Endothelial cell (in vitro differentiated cells): ENCODE results near the gene APBB2. TPM values are rescaled to one million over a fixed set of nuclear protein-coding genes. Genes with fewer than 3 reads are reported as not detected.

Source experiments
- DNase-seq: peaks from one replicate; pipeline ENCODE4 v3.0.0; 2021; ENCODE audit warnings: low spot score
- H3K27ac Mint-ChIP-seq: one replicate; pipeline ENCODE4 v1.8.0; 2021; ENCODE audit warnings: mixed read lengths, inconsistent platforms; ENCODE audit not compliant: unreplicated experiment
- H3K27me3 Mint-ChIP-seq: one replicate; pipeline ENCODE4 v1.8.0; 2021; ENCODE audit warnings: mild to moderate bottlenecking, moderate library complexity, mixed read lengths, inconsistent platforms; ENCODE audit not compliant: unreplicated experiment
- H3K36me3 Mint-ChIP-seq: one replicate; pipeline ENCODE4 v1.8.0; 2021; ENCODE audit warnings: mild to moderate bottlenecking, low read depth, mixed read lengths, inconsistent platforms; ENCODE audit not compliant: unreplicated experiment
- H3K4me1 Mint-ChIP-seq: one replicate; pipeline ENCODE4 v1.8.0; 2021; ENCODE audit warnings: mild to moderate bottlenecking, mixed read lengths, inconsistent platforms; ENCODE audit not compliant: unreplicated experiment
- H3K4me3 Mint-ChIP-seq: one replicate; pipeline ENCODE4 v1.8.0; 2021; ENCODE audit warnings: mild to moderate bottlenecking, mixed read lengths, inconsistent platforms; ENCODE audit not compliant: unreplicated experiment
- H3K9me3 Mint-ChIP-seq: one replicate; pipeline ENCODE4 v1.8.0; 2021; ENCODE audit warnings: mixed read lengths, inconsistent platforms; ENCODE audit not compliant: unreplicated experiment
- total RNA-seq: library from RNA; stranded (reverse); fragmentation: NEBNext Ultra II Directional; extraction: Animal tissue kit (Norgen Biotek cat#: 25700); gene quantifications from one replicate; pipeline ENCODE4 v1.2.1, GENCODE V29; 2021; ENCODE audit not compliant: unreplicated experiment
- TF ChIP-seq, protein P1 (sequence below): fragments of 200-600 bp; sonication (generic); IDR thresholded peaks from one replicate; pipeline ENCODE4 v1.5.0; 2021; ENCODE audit warnings: antibody characterized with exemption; ENCODE audit not compliant: unreplicated experiment

APBB2 gene
- total RNA-seq, 1 donor from 2014 or later: 103 TPM

DNA sequence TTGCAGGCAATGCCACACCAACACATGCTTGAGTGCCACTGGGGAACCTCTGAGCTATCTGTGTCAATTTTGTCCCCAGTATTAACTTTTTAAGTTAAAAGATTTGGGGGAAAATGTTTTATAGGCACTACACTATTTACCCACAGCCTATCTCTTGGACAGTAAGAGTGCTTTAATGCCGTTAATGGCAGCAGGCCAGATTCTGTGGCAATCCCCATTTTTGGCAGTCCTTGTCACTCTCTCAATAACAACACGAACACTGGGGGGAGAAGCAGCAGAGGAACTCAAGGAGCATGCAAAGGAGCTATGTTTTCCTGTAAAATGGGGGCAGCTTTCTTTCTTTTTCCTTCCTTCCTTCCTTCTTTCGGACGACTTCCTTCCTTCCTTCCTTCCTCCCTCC is 296.0 kb downstream of the APBB2 start:
- H3K9me3 Mint-ChIP-seq: no peaks in the 10 kb centered on the region
- H3K36me3 Mint-ChIP-seq: peaks cover 42% of the 10 kb centered on the region
- TF ChIP-seq, protein P1, sequence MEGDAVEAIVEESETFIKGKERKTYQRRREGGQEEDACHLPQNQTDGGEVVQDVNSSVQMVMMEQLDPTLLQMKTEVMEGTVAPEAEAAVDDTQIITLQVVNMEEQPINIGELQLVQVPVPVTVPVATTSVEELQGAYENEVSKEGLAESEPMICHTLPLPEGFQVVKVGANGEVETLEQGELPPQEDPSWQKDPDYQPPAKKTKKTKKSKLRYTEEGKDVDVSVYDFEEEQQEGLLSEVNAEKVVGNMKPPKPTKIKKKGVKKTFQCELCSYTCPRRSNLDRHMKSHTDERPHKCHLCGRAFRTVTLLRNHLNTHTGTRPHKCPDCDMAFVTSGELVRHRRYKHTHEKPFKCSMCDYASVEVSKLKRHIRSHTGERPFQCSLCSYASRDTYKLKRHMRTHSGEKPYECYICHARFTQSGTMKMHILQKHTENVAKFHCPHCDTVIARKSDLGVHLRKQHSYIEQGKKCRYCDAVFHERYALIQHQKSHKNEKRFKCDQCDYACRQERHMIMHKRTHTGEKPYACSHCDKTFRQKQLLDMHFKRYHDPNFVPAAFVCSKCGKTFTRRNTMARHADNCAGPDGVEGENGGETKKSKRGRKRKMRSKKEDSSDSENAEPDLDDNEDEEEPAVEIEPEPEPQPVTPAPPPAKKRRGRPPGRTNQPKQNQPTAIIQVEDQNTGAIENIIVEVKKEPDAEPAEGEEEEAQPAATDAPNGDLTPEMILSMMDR: no peak
- H3K4me3 Mint-ChIP-seq: no peak overlapping the region
- H3K27ac Mint-ChIP-seq: no peak overlapping the region
- peaks cover 19% of the 10 kb centered on the region for H3K4me1 Mint-ChIP-seq
- no peak for DNase-seq
- peaks cover 8% of the 10 kb centered on the region for H3K27me3 Mint-ChIP-seq

DNA sequence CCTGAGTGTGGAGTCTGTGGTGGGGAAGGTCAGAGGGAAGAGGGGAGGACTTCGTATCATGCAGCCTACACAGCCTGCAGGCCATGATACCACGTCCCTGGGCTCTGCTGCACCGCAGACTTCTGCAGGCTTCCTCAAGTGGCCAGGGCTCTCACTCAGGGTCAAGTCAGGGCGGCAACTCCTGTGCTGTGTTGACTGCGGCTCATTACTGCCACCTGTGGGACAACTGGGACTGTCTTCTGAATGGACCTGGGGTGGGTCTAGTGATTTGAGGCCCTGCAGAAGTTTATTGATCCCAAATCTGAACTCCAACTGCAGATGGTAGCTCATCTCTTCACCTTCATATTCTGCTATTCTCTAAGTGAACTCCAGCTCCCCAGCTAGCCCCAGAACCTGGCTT is 297.5 kb downstream of the APBB2 start:
- H3K4me3 Mint-ChIP-seq: peak overlapping the region; percentile 33
- DNase-seq: peak; percentile 22
- TF ChIP-seq, protein P1: no peak
- no peak overlapping the region for H3K27ac Mint-ChIP-seq
- peaks cover 19% of the 10 kb centered on the region for H3K4me1 Mint-ChIP-seq
- peaks cover 8% of the 10 kb centered on the region for H3K27me3 Mint-ChIP-seq
- peaks cover 42% of the 10 kb centered on the region for H3K36me3 Mint-ChIP-seq
- H3K9me3 Mint-ChIP-seq: no peaks in the 10 kb centered on the region

DNA sequence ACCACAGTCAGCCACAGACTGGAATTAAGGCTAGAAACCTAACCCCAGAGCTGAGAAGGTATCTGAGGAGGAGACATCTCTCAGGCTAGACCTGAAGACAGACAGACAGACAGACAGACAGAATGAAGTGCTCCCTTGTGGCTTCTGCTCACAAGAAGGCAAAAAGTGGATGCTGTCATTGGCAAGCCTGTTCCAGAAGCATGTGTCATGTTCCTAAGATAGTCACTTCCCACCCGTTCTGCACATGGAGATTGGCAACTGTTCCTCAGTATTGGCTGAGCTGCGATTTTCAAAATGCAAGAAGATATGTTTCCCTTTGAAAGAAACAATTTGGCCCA is 298.2 kb downstream of the APBB2 start:
- DNase-seq: no peak
- Mint-ChIP-seq H3K36me3 (peaks cover 42% of the 10 kb centered on the region), H3K27me3 (peaks cover 8% of the 10 kb centered on the region), H3K9me3 (no peaks in the 10 kb centered on the region), H3K27ac (no peak overlapping the region), H3K4me3 (peak overlapping the region; percentile 42), H3K4me1 (peaks cover 19% of the 10 kb centered on the region)
- TF ChIP-seq, protein P1: no peak

DNA sequence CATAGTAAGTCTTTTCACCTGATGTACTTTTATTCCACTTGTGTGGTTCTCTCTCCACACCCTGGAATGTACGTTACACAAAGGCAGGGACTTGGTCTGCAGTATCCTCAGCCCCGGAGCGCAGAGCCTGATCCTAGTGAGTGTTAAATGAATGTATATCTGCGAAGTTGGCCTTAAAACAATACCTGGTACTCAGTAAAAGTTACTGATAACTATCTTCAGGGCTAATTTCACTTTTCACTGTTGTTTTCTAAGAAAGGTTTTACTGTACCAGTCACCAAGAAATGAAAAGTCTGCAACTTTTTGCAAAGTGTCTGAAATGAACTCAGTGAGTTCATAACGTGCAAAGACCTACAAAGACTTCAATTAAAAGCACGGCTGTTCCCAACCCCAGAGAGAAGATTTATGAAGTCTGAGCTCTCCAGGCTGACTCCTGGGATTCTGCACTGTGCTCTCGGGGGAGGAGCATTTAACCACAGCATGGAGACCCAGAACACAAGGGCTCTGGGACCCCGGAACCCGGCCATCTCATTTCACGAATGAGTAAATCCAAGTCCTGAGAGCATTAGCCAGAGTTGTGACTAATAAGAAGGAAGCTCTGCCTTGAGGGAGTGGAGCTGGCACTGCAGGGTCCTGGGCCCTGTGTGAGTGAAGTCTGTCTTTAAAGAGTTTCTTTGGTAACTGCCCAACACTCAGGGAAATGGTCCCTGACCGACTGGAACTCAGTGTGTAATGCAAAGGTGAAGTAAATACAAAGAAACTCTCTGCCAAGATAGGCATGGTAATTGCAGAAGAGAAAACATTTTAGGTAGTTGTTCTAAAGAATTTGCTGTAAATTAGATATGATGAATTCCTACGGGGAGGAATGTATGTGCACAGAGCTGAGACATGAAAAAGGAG is 298.8 kb downstream of the APBB2 start:
- peaks cover 7% of the 10 kb centered on the region for H3K27me3 Mint-ChIP-seq
- H3K9me3 Mint-ChIP-seq: no peaks in the 10 kb centered on the region
- peak overlapping the region; percentile 42 for H3K4me3 Mint-ChIP-seq
- no peak for DNase-seq
- H3K36me3 Mint-ChIP-seq: peaks cover 42% of the 10 kb centered on the region
- no peak overlapping the region for H3K27ac Mint-ChIP-seq
- TF ChIP-seq, protein P1: no peak
- peaks cover 19% of the 10 kb centered on the region for H3K4me1 Mint-ChIP-seq

DNA sequence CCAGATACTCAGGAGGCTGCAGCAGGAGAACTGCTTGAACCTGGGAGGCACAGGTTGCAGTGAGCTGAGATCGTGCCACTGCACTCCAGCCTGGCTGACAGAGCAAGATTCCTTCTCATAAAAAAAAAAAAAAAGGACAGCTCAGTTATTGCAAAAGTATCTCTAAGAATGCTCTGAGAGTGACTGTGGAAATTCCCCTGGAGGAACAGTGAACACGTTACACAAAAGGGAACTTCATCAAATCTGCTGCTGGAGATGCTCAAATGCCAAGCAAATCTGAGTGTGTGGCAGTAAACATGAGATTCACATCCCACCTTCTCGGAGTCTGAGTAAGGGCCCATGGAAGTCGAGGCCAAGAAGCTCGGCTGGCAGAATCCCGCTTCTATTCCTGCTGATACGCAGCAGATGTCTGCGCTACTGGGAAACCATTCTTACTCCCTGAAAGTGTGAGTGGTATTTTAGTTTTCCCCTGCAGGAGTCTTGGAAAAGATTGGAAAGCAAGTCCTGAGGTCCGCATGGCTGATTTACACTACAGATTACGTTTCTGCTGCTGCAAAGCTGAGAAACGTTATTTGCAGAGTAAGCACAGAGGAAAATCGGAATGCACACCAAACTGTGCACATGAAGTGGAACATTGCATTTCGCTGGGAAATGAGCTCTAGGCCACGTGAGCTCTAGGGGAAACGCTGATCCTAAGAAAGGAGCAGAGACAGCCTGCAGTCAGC is 301.7 kb downstream of the APBB2 start:
- no peak overlapping the region for H3K27ac Mint-ChIP-seq
- DNase-seq: no peak
- TF ChIP-seq, protein P1: no peak
- no peak overlapping the region for H3K4me3 Mint-ChIP-seq
- H3K4me1 Mint-ChIP-seq: peaks cover 18% of the 10 kb centered on the region
- peaks cover 10% of the 10 kb centered on the region for H3K27me3 Mint-ChIP-seq
- peaks cover 34% of the 10 kb centered on the region for H3K36me3 Mint-ChIP-seq
- H3K9me3 Mint-ChIP-seq: no peaks in the 10 kb centered on the region
